ENCODE results near the gene ERN2. TPM values are rescaled to one million over a fixed set of nuclear protein-coding genes. Genes with fewer than 3 reads are reported as not detected.

ERN2 gene
- total RNA-seq, 1 donor from 2014 or later = 1.8 TPM

- no peaks in the 10 kb centered on the region for H3K27me3 Mint-ChIP-seq (ENCODE audit: insufficient read depth, low read depth)
- Histone ChIP-seq H3K79me2 (ENCODE audit: low read depth) (peaks cover 36% of the 10 kb centered on the region), H3K9ac (no peak overlapping the region), H2AFZ (replicated peaks) (no peak overlapping the region), H3K4me1 (no peaks in the 10 kb centered on the region), H3F3A (ENCODE audit: low read depth) (peaks cover 54% of the 10 kb centered on the region), H3K4me2 (no peak overlapping the region), H4K20me1 (ENCODE audit: low read depth) (peaks cover 27% of the 10 kb centered on the region), H3K27me3 (no peaks in the 10 kb centered on the region), H3K4me3 (no peak overlapping the region), H3K9me3 (ENCODE audit: low read depth) (no peaks in the 10 kb centered on the region), H3K36me3 (peaks cover 21% of the 10 kb centered on the region), H3K27ac (no peak overlapping the region)
- no peak for DNase-seq (ENCODE audit: low spot score)
- TF ChIP-seq EZH2phosphoT487 (IDR thresholded peaks at IDR 0.05) (no peak), CTCF (IDR thresholded peaks at IDR 0.05) (no peak), EZH2 (IDR thresholded peaks at IDR 0.05) (no peak)
- H3K4me3 Mint-ChIP-seq = no peak overlapping the region
- no peaks in the 10 kb centered on the region for H3K9me3 Mint-ChIP-seq
- peaks cover 8% of the 10 kb centered on the region for H3K4me1 Mint-ChIP-seq
- H3K36me3 Mint-ChIP-seq = peaks cover 31% of the 10 kb centered on the region
- H3K27ac Mint-ChIP-seq = no peak overlapping the region
Measured at GRCh38 chr16:23689442-23690187, 23.4 kb downstream of the ERN2 start.

- TF ChIP-seq CTCF (IDR thresholded peaks at IDR 0.05) = no peak
- no peak for TF ChIP-seq EZH2 (IDR thresholded peaks at IDR 0.05)
- no peak for TF ChIP-seq EZH2phosphoT487 (IDR thresholded peaks at IDR 0.05)
- H3K9me3 ChIP-seq (ENCODE audit: low read depth) = no peaks in the 10 kb centered on the region
- DNase-seq (ENCODE audit: low spot score) = no peak
- no peaks in the 10 kb centered on the region for H3K27me3 ChIP-seq
- H3K4me1 Mint-ChIP-seq = peaks cover 3% of the 10 kb centered on the region
- peaks cover 22% of the 10 kb centered on the region for H3K36me3 ChIP-seq
- no peak overlapping the region for H3K4me3 ChIP-seq
- no peak overlapping the region for H2AFZ ChIP-seq (replicated peaks)
- H3K4me2 ChIP-seq = no peak overlapping the region
- H3K4me1 ChIP-seq = no peaks in the 10 kb centered on the region
- H3K79me2 ChIP-seq (ENCODE audit: low read depth) = peaks cover 60% of the 10 kb centered on the region
- H3K27ac Mint-ChIP-seq = no peak overlapping the region
- peaks cover 48% of the 10 kb centered on the region for H4K20me1 ChIP-seq (ENCODE audit: low read depth)
- H3K9ac ChIP-seq = no peak overlapping the region
- peaks cover 40% of the 10 kb centered on the region for H3K36me3 Mint-ChIP-seq
- H3K27ac ChIP-seq = no peak overlapping the region
- no peaks in the 10 kb centered on the region for H3K9me3 Mint-ChIP-seq
- peaks cover 37% of the 10 kb centered on the region for H3F3A ChIP-seq (ENCODE audit: low read depth)
- no peak overlapping the region for H3K4me3 Mint-ChIP-seq
- peaks cover 2% of the 10 kb centered on the region for H3K27me3 Mint-ChIP-seq (ENCODE audit: insufficient read depth, low read depth)
Measured at GRCh38 chr16:23687034-23687808, 25.8 kb downstream of the ERN2 start.

- peaks cover 25% of the 10 kb centered on the region for H3K36me3 ChIP-seq
- peaks cover 79% of the 10 kb centered on the region for H4K20me1 ChIP-seq (ENCODE audit: low read depth)
- no peak overlapping the region for H3K27ac ChIP-seq
- H3K4me1 ChIP-seq = peaks cover 19% of the 10 kb centered on the region
- no peaks in the 10 kb centered on the region for H3K27me3 ChIP-seq
- peaks cover 14% of the 10 kb centered on the region for H3F3A ChIP-seq (ENCODE audit: low read depth)
- no peaks in the 10 kb centered on the region for H3K9me3 ChIP-seq (ENCODE audit: low read depth)
- H3K9ac ChIP-seq = no peak overlapping the region
- Mint-ChIP-seq H3K27ac (no peak overlapping the region), H3K4me3 (no peak overlapping the region), H3K27me3 (ENCODE audit: insufficient read depth, low read depth) (peaks cover 6% of the 10 kb centered on the region), H3K4me1 (peaks cover 25% of the 10 kb centered on the region), H3K9me3 (no peaks in the 10 kb centered on the region), H3K36me3 (peaks cover 49% of the 10 kb centered on the region)
- no peak overlapping the region for H3K4me2 ChIP-seq
- no peak overlapping the region for H3K4me3 ChIP-seq
- H2AFZ ChIP-seq (replicated peaks) = no peak overlapping the region
- peaks cover 95% of the 10 kb centered on the region for H3K79me2 ChIP-seq (ENCODE audit: low read depth)
- no peak for TF ChIP-seq CTCF (IDR thresholded peaks at IDR 0.05)
- TF ChIP-seq EZH2 (IDR thresholded peaks at IDR 0.05) = no peak
- TF ChIP-seq EZH2phosphoT487 (IDR thresholded peaks at IDR 0.05) = no peak
- DNase-seq (ENCODE audit: low spot score) = no peak
Measured at GRCh38 chr16:23683487-23683886, 29.5 kb downstream of the ERN2 start.

Measured in neural progenitor cell (in vitro differentiated cells).